Fibroblast of skin of scalp (primary cell): ENCODE results near the gene ITPRID2.
A peak's percentile ranks its signal among the peaks of the same experiment; 100 is the strongest.
"Not testable (repeated sequence)": the region's sequence is repeated elsewhere in the genome, so short reads cannot be mapped to it uniquely, and the experiment has no call there.

Experiments used
- DNase-seq: peaks from one replicate; pipeline ENCODE4 v3.0.0-alpha.2; 2013

ITPRID2 gene

DNA sequence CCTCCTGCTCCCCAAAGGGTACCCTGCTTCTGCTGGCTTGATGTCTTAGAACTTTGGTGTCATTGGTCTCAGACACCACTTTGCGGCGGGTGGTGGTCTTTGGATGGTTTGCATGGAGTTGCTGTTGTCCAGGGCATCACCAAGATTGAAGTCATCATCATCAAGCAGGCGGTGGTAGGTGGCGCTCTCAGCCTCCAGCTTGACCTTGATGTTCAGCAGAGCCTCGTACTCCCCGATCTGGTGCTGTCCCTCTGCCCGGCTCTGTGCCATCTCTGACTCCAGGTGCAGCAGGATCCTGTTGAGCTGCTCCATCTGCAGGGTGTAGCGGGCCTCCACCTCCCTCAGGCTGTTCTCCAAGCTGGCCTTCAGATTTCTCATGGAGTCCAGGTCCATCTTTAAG, 69.6 kb downstream of the ITPRID2 start:
- DNase-seq = not testable (repeated sequence)

DNA sequence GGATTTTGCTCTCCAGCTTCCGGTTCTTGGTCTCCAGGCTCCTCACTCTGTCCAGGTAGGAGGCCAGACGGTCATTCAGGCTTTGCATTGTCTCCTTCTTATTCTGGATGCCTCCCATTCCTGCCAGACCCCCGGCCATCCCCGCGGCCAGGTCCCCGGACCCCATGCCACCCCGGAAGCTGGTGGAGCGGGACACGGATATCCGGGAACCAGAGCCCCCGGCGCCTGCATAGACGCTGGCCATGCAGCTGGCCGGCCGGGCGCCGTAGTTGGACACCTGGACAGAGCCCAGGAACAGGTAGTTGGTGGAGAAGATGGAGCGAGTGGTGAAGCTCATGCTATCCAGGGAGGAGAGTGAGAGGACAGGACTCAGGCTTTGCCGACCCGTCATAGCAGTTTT, 70.6 kb downstream of the ITPRID2 start:
- DNase-seq = no peak

DNA sequence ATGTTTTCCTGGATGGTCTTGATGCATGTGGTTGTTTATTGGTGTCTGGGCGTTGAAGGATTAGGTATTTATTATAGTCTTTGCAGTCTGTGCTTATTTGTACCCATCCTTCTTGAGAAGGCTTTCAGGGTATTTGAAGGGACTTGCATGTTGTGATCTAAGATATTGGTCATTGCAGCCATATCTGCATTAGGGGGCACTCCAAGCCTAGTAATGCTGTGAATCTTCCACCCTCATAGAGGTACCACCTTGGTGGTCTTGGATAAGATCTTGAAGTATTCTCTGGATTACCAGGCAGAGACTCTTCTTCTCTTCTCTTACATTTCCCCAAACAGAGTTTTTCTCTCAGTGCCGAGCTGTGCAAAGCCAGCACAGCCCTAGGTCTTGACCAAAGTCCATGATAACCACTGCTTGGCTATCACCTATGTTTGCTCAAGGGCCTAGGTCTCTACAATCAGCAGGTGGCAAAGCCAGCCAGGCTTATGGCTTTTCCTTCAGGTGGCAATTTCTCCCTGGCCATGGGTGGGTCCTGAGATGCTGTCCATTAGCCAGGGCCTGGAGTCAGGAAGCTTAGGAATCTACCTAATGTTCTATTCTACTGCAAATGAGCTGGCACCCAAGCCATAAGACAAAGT, 78.7 kb downstream of the ITPRID2 start:
- DNase-seq = no peak

DNA sequence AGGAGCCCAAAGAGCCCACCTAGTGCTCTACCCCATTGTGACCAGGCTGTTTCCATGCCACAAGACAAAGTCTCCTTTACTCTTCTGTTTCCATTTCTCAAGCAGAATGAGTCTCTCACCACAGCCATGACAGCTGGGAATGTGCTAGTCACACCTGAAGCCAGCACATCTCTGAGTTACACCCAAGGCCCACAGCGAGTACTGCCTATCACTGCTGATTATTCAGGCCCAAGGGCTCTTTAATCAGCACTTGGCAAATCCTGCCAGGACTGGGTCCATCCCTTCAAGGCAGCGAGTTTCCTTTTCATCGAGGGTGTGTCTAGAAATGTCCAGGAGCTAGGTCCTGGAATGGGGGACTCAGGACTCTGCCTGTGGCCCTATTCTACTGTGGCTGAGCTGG, 79.5 kb downstream of the ITPRID2 start:
- no peak for DNase-seq

- no peak for DNase-seq
Measured at GRCh38 chr2:181972431-181973170, 81.1 kb downstream of the ITPRID2 start.

DNA sequence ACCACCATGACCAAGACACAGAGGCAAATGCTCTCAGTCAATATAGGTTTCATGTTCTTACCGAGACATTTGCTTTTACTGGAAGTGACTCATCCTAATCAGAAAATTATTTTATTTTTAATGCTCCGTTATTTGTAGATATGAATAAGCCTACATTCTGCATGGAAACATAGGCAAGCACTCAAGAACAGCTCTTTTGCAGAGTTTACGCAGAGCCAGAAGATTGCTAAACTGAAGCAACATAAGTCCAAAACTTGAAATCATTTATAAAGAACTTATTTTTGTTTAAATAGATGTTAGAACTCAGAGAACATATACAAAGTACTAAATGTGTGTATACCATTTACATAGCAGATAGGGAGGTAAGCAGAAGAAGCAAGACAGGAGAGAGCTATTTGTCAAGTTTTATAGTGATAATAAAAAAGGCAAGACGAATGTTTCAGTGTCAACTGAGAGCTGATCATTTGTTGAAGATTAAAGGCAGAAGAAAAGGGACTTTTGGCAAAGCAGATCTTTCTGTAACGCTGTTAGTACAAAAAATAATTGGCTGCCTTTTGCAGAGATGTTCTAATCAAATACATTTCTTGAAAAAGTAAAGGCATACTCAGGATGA, 81.7 kb downstream of the ITPRID2 start:
- no peak for DNase-seq

DNA sequence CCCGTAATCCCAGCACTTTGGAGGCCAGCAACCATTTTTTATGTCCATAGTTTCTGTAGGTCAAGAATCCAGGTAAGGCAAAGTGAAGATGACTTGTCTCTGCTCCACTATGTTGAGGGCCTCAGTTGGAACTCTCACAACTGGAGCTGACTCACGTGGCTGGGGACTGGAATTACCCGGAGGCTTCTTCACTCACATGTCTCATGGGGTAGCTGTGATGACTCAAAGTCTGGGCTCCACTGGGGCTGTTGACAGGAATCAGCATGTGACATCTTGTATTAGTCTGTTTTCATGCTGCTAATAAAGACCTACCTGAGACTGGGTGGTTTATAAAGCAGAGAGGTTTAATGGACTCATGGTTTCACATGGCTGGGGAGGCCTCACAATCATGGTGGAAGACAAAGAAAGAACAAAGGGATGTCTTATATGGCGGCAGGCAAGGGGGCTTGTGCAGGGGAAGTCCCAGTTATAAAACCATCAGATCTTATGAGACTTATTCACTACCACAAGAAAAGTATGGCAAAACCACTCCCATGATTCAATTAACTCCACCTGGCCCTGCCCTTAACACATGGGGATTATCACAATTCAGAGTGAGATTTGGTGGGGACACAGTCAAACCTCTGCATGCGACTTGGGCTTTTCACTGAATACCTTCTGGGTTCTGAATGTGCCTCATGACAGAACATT, 86.3 kb downstream of the ITPRID2 start:
- DNase-seq = peak; percentile 62

DNA sequence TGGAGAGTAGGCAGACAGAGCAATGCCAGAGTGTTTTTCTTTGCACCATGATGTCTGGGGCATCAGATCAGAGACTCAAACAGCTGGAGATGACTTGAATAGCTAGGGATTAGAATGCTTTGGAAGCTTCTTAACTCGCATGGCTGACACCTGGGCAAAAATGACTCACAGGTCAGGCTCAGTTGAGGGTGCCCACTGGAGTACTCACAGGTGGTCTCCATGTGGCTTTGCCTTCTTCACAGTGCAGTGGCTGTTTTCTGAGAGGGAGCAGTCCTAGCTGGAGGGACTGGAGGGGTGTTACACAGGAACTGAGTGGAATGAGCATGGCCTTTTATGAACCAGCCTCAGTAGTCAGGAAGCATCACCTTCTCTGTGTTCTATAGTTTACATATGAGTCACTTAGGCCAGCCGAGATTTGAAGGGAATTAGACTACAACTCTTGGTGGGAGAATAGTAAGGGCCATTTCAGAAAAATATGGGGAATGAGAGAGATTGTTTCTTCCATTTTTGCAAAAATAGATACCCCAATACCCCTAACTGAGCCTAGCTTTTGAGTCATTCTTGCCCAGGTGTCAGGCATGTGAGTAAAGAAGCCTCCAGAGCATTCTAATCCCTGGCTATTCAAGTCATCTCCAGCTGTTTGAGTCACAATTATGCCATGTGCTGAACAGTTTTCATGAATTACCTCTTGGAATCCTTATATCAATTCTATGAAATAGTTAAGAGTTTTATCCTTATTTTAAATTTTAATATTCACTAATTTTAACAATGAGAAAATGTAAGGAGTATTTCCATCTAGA, 87.0 kb downstream of the ITPRID2 start:
- no peak for DNase-seq
